Activated CD8-positive, alpha-beta memory T cell treated with anti-CD3 and anti-CD28 coated beads, Interleukin-2, amount 50 U/mL, for 1 hour (primary cell): ENCODE measurements around the gene PRKAG3.
"Not testable (repeated sequence)": the region's sequence is repeated elsewhere in the genome, so short reads cannot be mapped to it uniquely, and the experiment has no call there.

Source experiments
- DNase-seq: peaks from one replicate; pipeline ENCODE4 v3.0.0-alpha.2; 2020; ENCODE audit errors: extremely low read depth

The PRKAG3 gene

DNA sequence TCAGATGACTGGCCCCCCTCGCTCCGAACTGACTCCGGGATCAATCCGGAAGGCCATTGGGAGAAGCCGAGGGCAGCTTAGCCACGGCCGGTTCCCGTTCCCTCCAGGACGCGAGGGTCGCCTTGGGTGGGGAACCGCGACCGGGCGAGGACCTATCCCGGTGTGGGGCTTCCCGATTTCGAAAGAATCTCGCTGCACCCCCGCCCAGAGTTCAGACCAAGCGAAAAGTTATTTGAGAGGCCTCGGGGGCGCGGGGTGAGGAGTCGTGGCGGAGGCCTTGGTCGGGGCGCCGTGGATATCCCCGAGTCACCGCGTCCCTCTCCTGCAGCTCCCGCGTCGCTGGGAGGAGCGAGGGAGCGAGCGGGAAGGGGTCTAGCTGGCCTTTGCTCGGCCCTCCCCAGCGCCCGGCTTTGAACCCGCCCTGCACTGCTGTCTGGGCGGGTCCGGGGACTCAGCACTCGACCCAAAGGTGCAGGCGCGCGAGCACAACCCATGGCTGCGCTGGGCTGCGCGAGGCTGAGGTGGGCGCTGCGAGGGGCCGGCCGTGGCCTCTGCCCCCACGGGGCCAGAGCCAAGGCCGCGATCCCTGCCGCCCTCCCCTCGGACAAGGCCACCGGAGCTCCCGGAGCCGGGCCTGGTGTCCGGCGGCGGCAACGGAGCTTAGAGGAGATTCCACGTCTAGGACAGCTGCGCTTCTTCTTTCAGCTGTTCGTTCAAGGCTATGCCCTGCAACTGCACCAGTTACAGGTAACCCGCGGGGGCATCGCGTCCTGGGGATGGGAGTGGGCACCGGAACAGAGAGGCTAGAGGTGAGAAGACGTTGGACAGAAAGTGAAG is 49.7 kb downstream of the PRKAG3 start, which contains the start of gene CYP27A1:
Gene CYP27A1, plus strand, starts transcription at position 457 of the 837 bp plus-strand sequence. Its CDS starts 36 bp downstream, at position 493.
- DNase-seq: no peak

DNA sequence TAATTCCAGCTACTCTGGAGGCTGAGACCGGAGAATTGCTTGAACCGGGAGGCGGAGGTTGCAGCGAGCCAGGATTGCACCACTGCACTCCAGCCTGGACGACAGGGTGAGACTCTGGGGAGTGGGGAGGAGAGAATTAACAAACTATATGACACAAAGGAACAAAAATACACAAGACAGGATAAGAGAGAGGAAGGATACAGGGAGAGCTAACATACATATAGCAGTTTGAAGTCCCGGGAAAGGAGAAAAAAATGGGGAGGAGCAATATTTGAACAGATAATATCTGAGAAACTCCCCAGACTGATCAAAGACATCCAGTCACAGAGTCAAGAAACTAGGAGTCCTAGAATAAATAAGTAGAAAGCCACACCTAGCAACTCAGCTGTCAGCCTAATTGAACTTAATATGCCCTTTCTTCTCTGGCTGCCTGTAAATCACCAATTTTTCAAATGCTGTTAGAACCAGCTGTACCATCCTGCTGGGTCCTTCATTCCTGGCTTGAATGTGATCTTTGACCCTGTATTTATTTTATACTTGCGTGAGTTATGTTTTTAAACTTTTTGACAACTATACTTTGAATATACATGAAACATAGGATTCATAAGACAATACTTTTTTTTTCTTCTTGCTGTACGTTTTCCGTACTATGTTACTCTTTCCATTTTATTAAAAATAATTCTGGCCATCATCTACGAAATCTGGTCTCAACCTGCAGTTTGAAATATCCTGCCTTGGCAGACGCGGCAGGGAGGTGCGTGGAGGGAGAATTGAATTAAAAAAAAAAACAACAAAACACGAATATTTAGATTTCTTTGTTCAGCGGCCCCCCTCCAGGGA is 50.5 kb downstream of the PRKAG3 start:
- no peak for DNase-seq

DNA sequence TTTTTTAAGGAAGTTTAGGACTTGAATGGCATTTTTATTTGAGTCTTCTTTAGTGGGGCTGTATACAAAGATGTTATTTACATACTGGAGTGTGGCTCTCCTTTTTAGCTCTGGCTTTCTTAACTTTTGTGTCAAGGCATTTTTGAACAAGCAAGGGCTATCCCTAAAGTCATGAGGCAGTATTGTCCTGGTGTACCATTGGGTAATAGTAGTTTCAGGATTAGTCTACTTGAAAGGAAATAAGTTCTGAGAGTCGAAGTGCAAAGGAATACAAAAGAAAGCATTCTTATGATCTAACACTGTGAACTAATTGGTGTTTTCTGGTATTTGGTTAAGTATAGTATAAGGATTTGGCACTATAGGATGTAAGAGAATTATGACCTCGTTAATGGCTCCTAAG is 51.6 kb downstream of the PRKAG3 start:
- DNase-seq: no peak

GRCh38 chr2:218777276-218777990 is 54.2 kb downstream of the PRKAG3 start:
- no peak for DNase-seq

GRCh38 chr2:218776488-218776887 is 55.1 kb downstream of the PRKAG3 start:
- DNase-seq: no peak

- no peak for DNase-seq
Observed at GRCh38 chr2:218773881-218774280, 57.7 kb downstream of the PRKAG3 start.

GRCh38 chr2:218772759-218773158 is 58.8 kb downstream of the PRKAG3 start:
- DNase-seq: not testable (repeated sequence)
